Liver (tissue), 3 donors: ENCODE measurements around the gene IGSF1.

ENCODE experiments used
- EGR1 ChIP-seq, 2 donors: IDR thresholded peaks; 2 replicates each; pipeline ENCODE4 v1.6.1; 2016 to 2018; ENCODE audit warnings: antibody characterized with exemption in 2 of 2, low read depth in 2 of 2
- GABPA ChIP-seq, 2 donors: IDR thresholded peaks in 1 of 2; conservative IDR thresholded peaks in 1 of 2; 2 replicates each; pipeline ENCODE4 v1.6.1; 2016; ENCODE audit warnings: antibody characterized with exemption in 2 of 2, mild to moderate bottlenecking in 1 of 2, moderate library complexity in 1 of 2
- JUND ChIP-seq, 2 donors: IDR thresholded peaks; 2 replicates each; pipeline ENCODE4 v1.6.1; 2016; ENCODE audit warnings: antibody characterized with exemption in 2 of 2
- TF ChIP-seq, protein P1 (sequence below): IDR thresholded peaks from 2 replicates; pipeline ENCODE4 v1.6.1; 2016; ENCODE audit warnings: antibody characterized with exemption
- TF ChIP-seq, protein P2 (sequence below): fragments of 150-350 bp; IDR thresholded peaks from 2 replicates; pipeline ENCODE4 v1.5.1; 2017; ENCODE audit warnings: improper control_type of control experiment, low read depth, low read length; ENCODE audit not compliant: missing input control
- donor health status: healthy.
- donor health status: healthy.

DNA sequence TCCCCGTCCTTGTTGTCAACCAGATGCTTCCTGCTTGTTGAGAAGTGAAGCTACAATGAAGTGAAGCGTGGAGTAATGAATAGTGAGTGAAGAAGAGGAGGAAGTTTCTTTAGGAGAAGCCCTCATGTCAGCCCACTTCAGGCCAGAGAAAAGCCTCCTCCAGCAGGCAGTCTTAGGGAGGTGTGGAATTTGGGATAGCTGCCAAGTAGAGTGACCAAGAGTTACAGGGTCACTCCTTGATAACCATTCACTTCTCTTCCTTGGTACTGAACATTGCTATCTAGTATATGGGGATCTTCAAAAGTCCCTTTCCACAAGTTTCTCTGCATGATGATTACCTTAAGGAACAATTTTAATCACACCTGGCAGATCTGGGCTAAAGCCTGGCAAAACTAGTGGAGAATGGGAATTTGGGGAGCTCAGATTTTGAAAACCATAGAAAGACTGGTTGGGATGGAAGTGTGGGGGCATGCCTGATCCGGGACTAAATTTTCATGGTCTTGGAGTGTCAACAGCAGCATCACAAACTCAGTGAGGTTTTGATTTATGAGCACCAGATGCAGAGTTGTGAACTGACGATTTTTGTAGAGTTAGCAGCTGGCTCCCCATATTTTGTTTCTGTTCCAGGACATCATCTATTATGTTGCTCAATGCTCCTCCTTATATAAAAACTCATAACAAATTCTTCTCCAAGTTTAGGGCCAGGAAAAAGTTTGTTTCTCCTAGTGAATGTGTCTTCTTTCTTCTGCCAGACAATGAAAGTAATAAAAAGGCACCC is 53.1 kb downstream of the IGSF1 start:
- TF ChIP-seq EGR1 (IDR thresholded peaks at IDR 0.05; ENCODE audit: low read depth in 2 of 2) (no peak), JUND (IDR thresholded peaks at IDR 0.05) (no peak), GABPA (IDR thresholded peaks at IDR 0.05 in 1 of 2, conservative IDR thresholded peaks at IDR 0.05 in 1 of 2) (no peak)
- TF ChIP-seq, protein P1, sequence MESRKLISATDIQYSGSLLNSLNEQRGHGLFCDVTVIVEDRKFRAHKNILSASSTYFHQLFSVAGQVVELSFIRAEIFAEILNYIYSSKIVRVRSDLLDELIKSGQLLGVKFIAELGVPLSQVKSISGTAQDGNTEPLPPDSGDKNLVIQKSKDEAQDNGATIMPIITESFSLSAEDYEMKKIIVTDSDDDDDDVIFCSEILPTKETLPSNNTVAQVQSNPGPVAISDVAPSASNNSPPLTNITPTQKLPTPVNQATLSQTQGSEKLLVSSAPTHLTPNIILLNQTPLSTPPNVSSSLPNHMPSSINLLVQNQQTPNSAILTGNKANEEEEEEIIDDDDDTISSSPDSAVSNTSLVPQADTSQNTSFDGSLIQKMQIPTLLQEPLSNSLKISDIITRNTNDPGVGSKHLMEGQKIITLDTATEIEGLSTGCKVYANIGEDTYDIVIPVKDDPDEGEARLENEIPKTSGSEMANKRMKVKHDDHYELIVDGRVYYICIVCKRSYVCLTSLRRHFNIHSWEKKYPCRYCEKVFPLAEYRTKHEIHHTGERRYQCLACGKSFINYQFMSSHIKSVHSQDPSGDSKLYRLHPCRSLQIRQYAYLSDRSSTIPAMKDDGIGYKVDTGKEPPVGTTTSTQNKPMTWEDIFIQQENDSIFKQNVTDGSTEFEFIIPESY, result no peak
- TF ChIP-seq, protein P2, sequence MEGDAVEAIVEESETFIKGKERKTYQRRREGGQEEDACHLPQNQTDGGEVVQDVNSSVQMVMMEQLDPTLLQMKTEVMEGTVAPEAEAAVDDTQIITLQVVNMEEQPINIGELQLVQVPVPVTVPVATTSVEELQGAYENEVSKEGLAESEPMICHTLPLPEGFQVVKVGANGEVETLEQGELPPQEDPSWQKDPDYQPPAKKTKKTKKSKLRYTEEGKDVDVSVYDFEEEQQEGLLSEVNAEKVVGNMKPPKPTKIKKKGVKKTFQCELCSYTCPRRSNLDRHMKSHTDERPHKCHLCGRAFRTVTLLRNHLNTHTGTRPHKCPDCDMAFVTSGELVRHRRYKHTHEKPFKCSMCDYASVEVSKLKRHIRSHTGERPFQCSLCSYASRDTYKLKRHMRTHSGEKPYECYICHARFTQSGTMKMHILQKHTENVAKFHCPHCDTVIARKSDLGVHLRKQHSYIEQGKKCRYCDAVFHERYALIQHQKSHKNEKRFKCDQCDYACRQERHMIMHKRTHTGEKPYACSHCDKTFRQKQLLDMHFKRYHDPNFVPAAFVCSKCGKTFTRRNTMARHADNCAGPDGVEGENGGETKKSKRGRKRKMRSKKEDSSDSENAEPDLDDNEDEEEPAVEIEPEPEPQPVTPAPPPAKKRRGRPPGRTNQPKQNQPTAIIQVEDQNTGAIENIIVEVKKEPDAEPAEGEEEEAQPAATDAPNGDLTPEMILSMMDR, result no peak
